ENCODE measurements around the gene CCBE1.

The CCBE1 gene

DNA sequence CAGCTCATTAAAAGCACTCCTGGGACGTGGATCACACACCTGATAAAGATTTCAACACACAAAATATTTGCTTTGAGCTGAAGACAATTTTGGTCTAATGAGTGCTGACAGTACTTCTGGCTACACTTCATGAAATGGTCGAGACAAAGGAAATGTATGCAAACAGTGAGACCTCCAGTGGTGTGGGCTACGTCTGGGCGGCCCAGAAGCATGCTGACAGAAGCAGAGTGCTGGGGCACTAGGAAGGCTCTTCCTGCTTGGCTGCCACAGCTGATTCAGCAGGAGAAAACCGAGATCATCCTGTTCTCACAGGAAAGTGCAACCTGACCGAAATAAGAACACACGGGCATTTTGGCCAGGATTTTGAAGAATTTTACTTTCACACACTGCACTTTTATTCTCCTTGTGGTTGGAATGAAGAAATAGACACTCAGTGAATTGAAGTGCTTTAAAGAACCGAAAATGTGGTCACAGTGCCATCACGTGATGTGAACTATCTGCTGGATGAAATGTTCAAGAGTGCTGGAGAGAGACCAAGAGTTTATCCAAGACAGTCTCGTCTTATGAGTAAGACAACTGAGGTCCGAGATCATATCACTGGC, 149.5 kb downstream of the CCBE1 start:
- Histone ChIP-seq H3K9ac (ENCODE audit: low read length) (no peak overlapping the region), H3K4me3 (ENCODE audit: low read length) (no peak overlapping the region), H3K4me1 (ENCODE audit: control insufficient read depth, low read depth, low read length) (peaks cover 19% of the 10 kb centered on the region), H3K36me3 (ENCODE audit: control insufficient read depth, low read depth, low read length) (no peaks in the 10 kb centered on the region), H3K9me3 (ENCODE audit: control insufficient read depth, low read depth, low read length) (no peaks in the 10 kb centered on the region), H3K27ac (ENCODE audit: low read length) (no peak overlapping the region), H3K27me3 (ENCODE audit: control insufficient read depth, insufficient read depth, low read length) (no peaks in the 10 kb centered on the region)

DNA sequence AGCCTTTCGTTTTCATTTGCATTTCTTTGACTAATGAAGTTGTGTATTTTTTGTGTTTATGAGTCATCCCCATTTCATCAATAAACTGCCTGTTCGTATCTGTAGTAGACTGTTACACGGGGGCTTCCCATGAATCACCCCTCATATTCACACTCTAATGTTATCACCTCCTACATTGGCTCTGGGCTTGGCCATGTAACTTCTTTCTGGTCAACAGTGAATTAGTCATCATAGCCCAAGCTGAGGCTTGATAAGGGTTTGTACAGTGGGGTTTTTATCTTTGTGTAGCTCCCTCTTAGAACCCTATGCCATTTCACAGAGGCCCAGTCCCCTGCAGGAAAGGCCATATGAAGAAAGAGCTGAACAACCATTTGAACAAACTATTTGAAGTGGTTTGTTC, 151.0 kb downstream of the CCBE1 start:
- Histone ChIP-seq H3K27ac (ENCODE audit: low read length) (no peak overlapping the region), H3K4me1 (ENCODE audit: control insufficient read depth, low read depth, low read length) (peaks cover 19% of the 10 kb centered on the region), H3K4me3 (ENCODE audit: low read length) (no peak overlapping the region), H3K9me3 (ENCODE audit: control insufficient read depth, low read depth, low read length) (no peaks in the 10 kb centered on the region), H3K9ac (ENCODE audit: low read length) (no peak overlapping the region), H3K27me3 (ENCODE audit: control insufficient read depth, insufficient read depth, low read length) (no peaks in the 10 kb centered on the region), H3K36me3 (ENCODE audit: control insufficient read depth, low read depth, low read length) (no peaks in the 10 kb centered on the region)

DNA sequence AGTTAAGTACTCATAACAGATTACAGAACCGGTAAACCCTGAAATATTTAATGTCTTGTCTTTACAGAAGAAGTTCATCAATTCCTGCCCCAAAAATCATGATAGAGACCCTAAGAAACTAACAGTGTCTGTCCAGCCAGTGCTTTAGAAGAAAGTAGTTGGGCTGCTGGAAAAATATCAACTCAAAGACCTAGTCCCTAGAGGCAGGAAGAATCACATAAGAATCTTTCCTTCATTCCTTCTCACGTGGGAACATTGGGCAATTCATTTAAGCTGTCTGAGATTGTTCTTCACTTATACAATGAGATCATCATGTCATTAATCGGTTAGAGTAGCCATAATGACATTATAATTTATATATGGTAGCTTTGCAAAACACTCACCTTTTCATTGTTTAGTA, 156.4 kb downstream of the CCBE1 start:
- H3K27me3 ChIP-seq (ENCODE audit: control insufficient read depth, insufficient read depth, low read length), result no peaks in the 10 kb centered on the region
- H3K9ac ChIP-seq (ENCODE audit: low read length), result no peak overlapping the region
- H3K9me3 ChIP-seq (ENCODE audit: control insufficient read depth, low read depth, low read length), result no peaks in the 10 kb centered on the region
- H3K27ac ChIP-seq (ENCODE audit: low read length), result no peak overlapping the region
- no peak overlapping the region for H3K4me3 ChIP-seq (ENCODE audit: low read length)
- H3K36me3 ChIP-seq (ENCODE audit: control insufficient read depth, low read depth, low read length), result no peaks in the 10 kb centered on the region
- H3K4me1 ChIP-seq (ENCODE audit: control insufficient read depth, low read depth, low read length), result peaks cover 4% of the 10 kb centered on the region

DNA sequence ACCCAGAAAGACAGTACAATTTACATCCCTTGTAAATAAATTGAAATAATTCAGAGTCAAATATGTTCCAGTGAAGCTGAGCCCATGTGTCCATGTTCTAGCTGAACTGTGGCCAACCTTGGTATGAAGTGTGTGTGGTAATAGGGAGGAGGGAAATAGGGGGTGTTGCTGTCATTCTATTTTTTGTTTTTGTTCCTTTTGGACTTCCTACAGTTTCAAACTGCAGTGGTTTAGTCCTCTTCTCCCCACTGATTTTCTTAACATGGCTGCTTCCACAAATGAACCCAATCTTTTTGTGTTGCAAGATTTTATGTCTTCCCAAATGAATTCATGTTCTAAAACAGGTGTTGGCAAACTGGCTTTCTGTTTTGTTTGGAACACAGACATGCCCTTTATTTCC, 156.9 kb downstream of the CCBE1 start:
- Histone ChIP-seq H3K36me3 (ENCODE audit: control insufficient read depth, low read depth, low read length) (no peaks in the 10 kb centered on the region), H3K9ac (ENCODE audit: low read length) (no peak overlapping the region), H3K27me3 (ENCODE audit: control insufficient read depth, insufficient read depth, low read length) (no peaks in the 10 kb centered on the region), H3K4me3 (ENCODE audit: low read length) (no peak overlapping the region), H3K4me1 (ENCODE audit: control insufficient read depth, low read depth, low read length) (peaks cover 4% of the 10 kb centered on the region), H3K9me3 (ENCODE audit: control insufficient read depth, low read depth, low read length) (no peaks in the 10 kb centered on the region), H3K27ac (ENCODE audit: low read length) (no peak overlapping the region)

DNA sequence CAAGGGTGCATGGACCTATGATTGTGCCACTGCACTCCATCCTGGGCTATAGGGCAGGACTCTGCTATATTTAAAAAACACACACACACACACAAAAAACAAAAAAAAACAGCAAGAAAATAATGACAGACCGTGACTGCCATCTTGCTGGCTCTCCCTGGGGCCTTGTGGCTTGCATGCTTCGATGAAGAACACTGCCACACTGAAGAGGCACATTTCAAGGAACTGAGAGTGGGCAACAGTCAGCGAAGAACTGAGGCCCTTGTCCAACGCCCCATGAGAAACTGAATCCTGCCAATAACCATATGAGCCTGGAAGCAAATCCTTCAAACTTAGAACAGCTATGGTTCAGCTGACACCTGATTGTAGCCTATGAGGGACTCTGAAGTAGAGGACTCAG, 158.1 kb downstream of the CCBE1 start:
- Histone ChIP-seq H3K9ac (ENCODE audit: low read length) (no peak overlapping the region), H3K27ac (ENCODE audit: low read length) (no peak overlapping the region), H3K9me3 (ENCODE audit: control insufficient read depth, low read depth, low read length) (no peaks in the 10 kb centered on the region), H3K36me3 (ENCODE audit: control insufficient read depth, low read depth, low read length) (no peaks in the 10 kb centered on the region), H3K27me3 (ENCODE audit: control insufficient read depth, insufficient read depth, low read length) (no peaks in the 10 kb centered on the region), H3K4me1 (ENCODE audit: control insufficient read depth, low read depth, low read length) (no peaks in the 10 kb centered on the region), H3K4me3 (ENCODE audit: low read length) (no peak overlapping the region)

DNA sequence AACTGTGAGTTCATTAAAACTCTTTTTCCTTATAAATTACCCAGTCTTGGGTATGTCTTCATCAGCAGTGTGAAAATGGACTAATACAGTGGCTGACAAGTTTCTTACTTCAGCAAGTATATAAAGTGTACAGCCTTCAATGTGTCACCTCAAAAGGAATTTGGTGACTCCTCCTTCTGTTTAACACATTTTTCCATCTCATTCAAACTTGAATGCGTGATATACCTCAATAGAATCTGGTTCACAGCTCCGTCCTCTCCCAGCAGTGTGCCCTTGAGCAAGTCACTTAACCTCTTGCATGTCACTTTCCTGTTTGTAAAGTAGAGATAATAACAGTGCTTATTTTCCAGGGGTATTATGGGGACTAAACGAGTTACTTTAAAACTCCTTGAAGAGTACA, 159.6 kb downstream of the CCBE1 start:
- H3K36me3 ChIP-seq (ENCODE audit: control insufficient read depth, low read depth, low read length), result no peaks in the 10 kb centered on the region

DNA sequence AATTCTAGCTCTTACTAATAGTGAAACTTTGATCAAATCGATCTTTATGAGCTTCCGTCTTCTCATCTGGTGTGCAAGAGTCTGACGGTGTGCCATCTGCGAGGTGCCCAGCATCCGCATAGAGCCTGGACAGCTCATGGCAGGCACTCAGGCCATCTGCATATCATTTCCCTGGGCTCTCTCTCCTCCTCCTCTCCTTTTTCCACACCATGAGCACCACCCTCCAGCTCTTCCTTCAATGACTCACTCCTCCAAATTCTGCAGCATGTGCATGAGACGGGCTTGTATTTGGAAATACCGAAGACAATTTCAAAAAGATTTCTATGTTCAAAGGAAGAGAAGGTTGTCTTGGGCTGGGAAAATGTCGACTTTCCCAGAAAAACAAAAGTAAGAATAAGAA, 161.1 kb downstream of the CCBE1 start:
- Histone ChIP-seq H3K27ac (ENCODE audit: low read length) (no peak overlapping the region), H3K4me1 (ENCODE audit: control insufficient read depth, low read depth, low read length) (no peaks in the 10 kb centered on the region), H3K4me3 (ENCODE audit: low read length) (no peak overlapping the region), H3K27me3 (ENCODE audit: control insufficient read depth, insufficient read depth, low read length) (no peaks in the 10 kb centered on the region), H3K36me3 (ENCODE audit: control insufficient read depth, low read depth, low read length) (no peaks in the 10 kb centered on the region), H3K9ac (ENCODE audit: low read length) (no peak overlapping the region), H3K9me3 (ENCODE audit: control insufficient read depth, low read depth, low read length) (no peaks in the 10 kb centered on the region)

More for the DNA sequence above, 159.6 kb downstream of the CCBE1 start:
- Histone ChIP-seq H3K27ac (ENCODE audit: low read length) (no peak overlapping the region), H3K27me3 (ENCODE audit: control insufficient read depth, insufficient read depth, low read length) (no peaks in the 10 kb centered on the region), H3K9me3 (ENCODE audit: control insufficient read depth, low read depth, low read length) (no peaks in the 10 kb centered on the region), H3K4me3 (ENCODE audit: low read length) (no peak overlapping the region), H3K4me1 (ENCODE audit: control insufficient read depth, low read depth, low read length) (no peaks in the 10 kb centered on the region), H3K9ac (ENCODE audit: low read length) (no peak overlapping the region)

DNA sequence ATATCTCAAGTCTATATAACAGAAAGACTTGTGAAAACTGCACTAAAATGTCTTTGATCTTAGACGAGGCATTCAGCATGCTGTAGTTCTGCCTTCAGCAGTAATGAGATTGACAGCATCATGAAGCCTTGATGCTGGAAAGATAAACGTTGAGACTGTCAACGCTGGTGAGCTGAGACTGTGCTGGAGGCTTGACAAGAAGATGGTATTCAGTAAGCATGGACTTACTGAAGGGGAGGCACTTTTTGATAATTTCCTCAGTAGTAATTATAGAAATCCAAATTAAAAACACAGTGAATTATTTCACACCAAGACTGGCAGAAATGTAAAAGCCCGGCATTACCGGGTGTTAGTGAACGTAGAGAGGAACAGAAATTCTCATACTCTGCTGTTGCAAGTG, 162.2 kb downstream of the CCBE1 start:
- H3K9me3 ChIP-seq (ENCODE audit: control insufficient read depth, low read depth, low read length), result no peaks in the 10 kb centered on the region
- no peaks in the 10 kb centered on the region for H3K36me3 ChIP-seq (ENCODE audit: control insufficient read depth, low read depth, low read length)
- no peak overlapping the region for H3K9ac ChIP-seq (ENCODE audit: low read length)
- H3K4me1 ChIP-seq (ENCODE audit: control insufficient read depth, low read depth, low read length), result no peaks in the 10 kb centered on the region
- no peak overlapping the region for H3K27ac ChIP-seq (ENCODE audit: low read length)
- H3K27me3 ChIP-seq (ENCODE audit: control insufficient read depth, insufficient read depth, low read length), result no peaks in the 10 kb centered on the region
- H3K4me3 ChIP-seq (ENCODE audit: low read length), result no peak overlapping the region

DNA sequence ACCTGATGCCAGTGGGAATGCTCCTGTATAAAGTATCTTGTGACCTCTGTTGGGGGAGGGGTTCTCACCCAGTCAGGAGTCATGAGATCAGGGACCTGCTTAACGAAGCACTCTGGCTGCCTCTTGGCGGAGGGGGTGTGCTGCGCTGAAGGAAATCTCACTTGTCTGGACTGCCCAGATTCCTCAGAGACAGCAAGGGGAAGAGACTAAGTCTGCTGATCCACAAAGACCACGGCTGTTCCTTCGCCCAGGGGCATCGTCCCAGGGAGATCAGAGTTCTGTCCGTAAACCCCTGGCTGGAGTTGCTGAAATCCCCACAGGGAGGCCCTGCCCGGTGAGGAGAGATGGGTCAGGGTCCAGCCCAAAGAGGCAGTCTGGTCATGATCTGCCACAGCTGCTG, 168.4 kb downstream of the CCBE1 start:
- no peaks in the 10 kb centered on the region for H3K36me3 ChIP-seq (ENCODE audit: control insufficient read depth, low read depth, low read length)
- no peak overlapping the region for H3K27ac ChIP-seq (ENCODE audit: low read length)
- H3K27me3 ChIP-seq (ENCODE audit: control insufficient read depth, insufficient read depth, low read length), result no peaks in the 10 kb centered on the region
- no peaks in the 10 kb centered on the region for H3K4me1 ChIP-seq (ENCODE audit: control insufficient read depth, low read depth, low read length)
- H3K4me3 ChIP-seq (ENCODE audit: low read length), result no peak overlapping the region
- H3K9me3 ChIP-seq (ENCODE audit: control insufficient read depth, low read depth, low read length), result no peaks in the 10 kb centered on the region
- no peak overlapping the region for H3K9ac ChIP-seq (ENCODE audit: low read length)

DNA sequence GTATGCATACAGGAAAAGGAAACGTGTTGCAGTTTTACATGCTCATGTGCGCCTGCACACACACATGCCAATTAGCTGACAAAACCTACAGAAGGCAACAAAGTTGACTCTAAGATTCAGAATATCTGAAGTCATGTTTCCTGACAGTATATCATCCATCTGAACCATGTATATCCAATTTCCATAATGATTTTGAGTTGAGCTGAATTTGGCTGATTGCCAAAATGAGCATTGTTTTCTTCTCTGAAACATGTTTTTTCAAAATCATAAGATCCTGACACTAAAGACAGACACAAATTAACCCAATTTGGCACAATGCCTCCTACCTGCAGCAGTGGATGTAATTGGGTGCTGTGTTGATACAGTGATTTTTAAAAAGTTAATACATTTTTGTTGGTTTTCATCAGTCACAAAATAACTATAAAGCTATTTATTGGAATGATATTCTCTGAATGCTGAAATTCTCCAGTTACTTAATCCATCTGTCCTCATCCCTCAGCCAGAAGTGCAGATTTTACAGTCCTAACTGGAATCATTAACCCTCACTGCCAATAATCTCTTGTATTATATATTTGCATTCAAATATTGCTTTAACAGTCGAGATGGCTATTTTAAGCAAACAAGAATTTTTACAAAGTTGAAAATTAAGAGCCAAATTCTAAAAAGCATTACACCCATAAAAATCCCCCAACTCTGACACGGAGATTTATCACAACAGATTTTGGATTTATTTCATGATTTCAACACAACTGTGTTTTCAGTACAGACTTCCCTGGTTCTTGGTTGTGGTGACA, 176.5 kb downstream of the CCBE1 start:
- no peak overlapping the region for H3K27ac ChIP-seq (ENCODE audit: low read length)
- H3K27me3 ChIP-seq (ENCODE audit: control insufficient read depth, insufficient read depth, low read length), result no peaks in the 10 kb centered on the region
- no peaks in the 10 kb centered on the region for H3K36me3 ChIP-seq (ENCODE audit: control insufficient read depth, low read depth, low read length)

DNA sequence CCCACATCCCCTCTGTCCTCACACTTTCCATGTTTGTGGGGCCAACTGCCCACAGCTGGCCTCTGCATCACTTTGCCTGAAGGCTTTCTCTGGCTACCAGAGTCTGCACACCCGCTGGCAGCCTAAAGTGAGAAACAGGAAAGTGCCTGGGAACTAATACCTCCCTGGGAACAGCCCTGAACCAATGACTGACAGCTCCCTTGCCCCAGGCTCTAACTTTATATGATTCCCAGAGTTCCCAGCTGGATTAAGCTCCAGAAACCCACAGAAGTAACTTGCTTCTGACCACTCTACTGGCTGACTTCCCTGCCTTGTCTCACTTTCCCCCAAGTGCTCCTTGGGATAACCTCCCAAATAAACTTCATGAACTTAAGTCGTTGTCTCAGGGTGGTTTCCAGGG, 178.5 kb downstream of the CCBE1 start:
- no peaks in the 10 kb centered on the region for H3K36me3 ChIP-seq (ENCODE audit: control insufficient read depth, low read depth, low read length)
- no peak overlapping the region for H3K9ac ChIP-seq (ENCODE audit: low read length)
- H3K9me3 ChIP-seq (ENCODE audit: control insufficient read depth, low read depth, low read length), result no peaks in the 10 kb centered on the region
- H3K27me3 ChIP-seq (ENCODE audit: control insufficient read depth, insufficient read depth, low read length), result no peaks in the 10 kb centered on the region
- no peak overlapping the region for H3K4me3 ChIP-seq (ENCODE audit: low read length)
- H3K4me1 ChIP-seq (ENCODE audit: control insufficient read depth, low read depth, low read length), result peaks cover 6% of the 10 kb centered on the region
- H3K27ac ChIP-seq (ENCODE audit: low read length), result no peak overlapping the region

More for the DNA sequence above, 176.5 kb downstream of the CCBE1 start:
- no peak overlapping the region for H3K4me3 ChIP-seq (ENCODE audit: low read length)
- no peak overlapping the region for H3K9ac ChIP-seq (ENCODE audit: low read length)
- H3K9me3 ChIP-seq (ENCODE audit: control insufficient read depth, low read depth, low read length), result no peaks in the 10 kb centered on the region
- H3K4me1 ChIP-seq (ENCODE audit: control insufficient read depth, low read depth, low read length), result peaks cover 6% of the 10 kb centered on the region

Data from iPS-18a (cell line).